GM21515 (cell line): Measurements from ENCODE around the gene USP10.

Source experiments
- ATAC-seq: cut with Tn5 transposase; IDR thresholded peaks from one replicate; pipeline ENCODE4 v1.9.1; 2021; ENCODE audit not compliant: unreplicated experiment

Gene USP10

GRCh38 chr16:84699712-84700445, at the start of gene USP10:
TSS of gene USP10 (plus strand) at chr16:84700000. CDS start at chr16:84700091, 91 bp downstream.
- peak; percentile 78 for ATAC-seq

GRCh38 chr16:84650062-84650991, 49.5 kb upstream of the USP10 start:
- ATAC-seq, result no peak

GRCh38 chr16:84652566-84652965, 47.2 kb upstream of the USP10 start:
- no peak for ATAC-seq

GRCh38 chr16:84654238-84654637, 45.6 kb upstream of the USP10 start:
- no peak for ATAC-seq

- no peak for ATAC-seq
These were observed 44.8 kb upstream of the USP10 start for GRCh38 chr16:84654998-84655397.

- ATAC-seq, result no peak
These were observed 43.2 kb upstream of the USP10 start for GRCh38 chr16:84656649-84657048.

- no peak for ATAC-seq
These were observed 42.5 kb upstream of the USP10 start for GRCh38 chr16:84657229-84657837.

GRCh38 chr16:84658690-84659089, 41.1 kb upstream of the USP10 start:
- no peak for ATAC-seq

GRCh38 chr16:84659656-84660300, 40.0 kb upstream of the USP10 start:
- ATAC-seq, result no peak

- ATAC-seq, result no peak
These were observed 38.8 kb upstream of the USP10 start for GRCh38 chr16:84660973-84661372.

GRCh38 chr16:84661418-84662060, 38.3 kb upstream of the USP10 start:
- no peak for ATAC-seq

- ATAC-seq, result no peak
These were observed 37.3 kb upstream of the USP10 start for GRCh38 chr16:84662471-84662870.

- peak; percentile 58 for ATAC-seq
These were observed 36.2 kb upstream of the USP10 start for GRCh38 chr16:84663433-84664101.

GRCh38 chr16:84665359-84665758, 34.4 kb upstream of the USP10 start:
- no peak for ATAC-seq

GRCh38 chr16:84665843-84666242, 34.0 kb upstream of the USP10 start:
- no peak for ATAC-seq

- ATAC-seq, result no peak
These were observed 32.0 kb upstream of the USP10 start for GRCh38 chr16:84667600-84668309.

GRCh38 chr16:84670063-84670462, 29.7 kb upstream of the USP10 start:
- no peak for ATAC-seq

- peak; percentile 75 for ATAC-seq
These were observed 27.3 kb upstream of the USP10 start for GRCh38 chr16:84672276-84673202.
